Measurements from ENCODE around the gene GXYLT1. TPM values are rescaled to one million over a fixed set of nuclear protein-coding genes. Genes with fewer than 3 reads are reported as not detected.

Gene GXYLT1
- polyA plus RNA-seq, 1 of the 3 experiments (the other 2 are of a cell fraction): 5.0 TPM

- Histone ChIP-seq H3K27me3 (ENCODE audit: insufficient read depth) (no peaks in the 10 kb centered on the region), H3K4me1 (ENCODE audit: control insufficient read depth in 1 of 2, insufficient read depth in 2 of 2, low read depth in 1 of 2, low read length in 1 of 2) (peaks cover 8 to 19% of the 10 kb centered on the region in 2 experiments; a peak in 3 of 4 replicates), H3K9me3 (no peaks in the 10 kb centered on the region), H4K20me1 (ENCODE audit: insufficient read depth) (peaks cover 21% of the 10 kb centered on the region), H3K4me3 (ENCODE audit: low read depth in 2 of 2, low read length in 1 of 2) (no peak overlapping the region), H3K27ac (ENCODE audit: low read depth in 2 of 2, low read length in 1 of 2) (no peak overlapping the region), H3K9me2 (no peaks in the 10 kb centered on the region), H3K79me2 (ENCODE audit: insufficient read depth) (peaks cover 64% of the 10 kb centered on the region), H3K4me2 (no peak overlapping the region), H3F3A (replicated peaks; ENCODE audit: insufficient read depth) (peaks cover 13% of the 10 kb centered on the region), H3K9ac (no peak overlapping the region), H2AFZ (ENCODE audit: low read depth) (no peak overlapping the region), H3K36me3 (replicated peaks in 1 of 2; ENCODE audit: control insufficient read depth in 1 of 2, insufficient read depth in 2 of 2, low read length in 1 of 2) (peaks cover 0 to 7% of the 10 kb centered on the region in 2 experiments)
- TF ChIP-seq FOSL2 (IDR thresholded peaks at IDR 0.05; ENCODE audit: borderline replicate concordance, low read depth): peak; percentile 49; the same call in 1 of the 2 replicates
- no peak for TF ChIP-seq CHD2 (IDR thresholded peaks at IDR 0.05; ENCODE audit: low read length, partially characterized antibody)
- TF ChIP-seq RAD21 (IDR thresholded peaks at IDR 0.05; ENCODE audit: low read length): no peak
- DNase-seq: no peak
- ChIA-PET CTCF (interaction anchor here (0.9 to 5.2 kb wide), 9 partner anchors 9 to 1153 kb away, joined by 3 to 27 read pairs (median 7); no protein-coding TSS in a partner anchor), POLR2A (no interaction called here)
- WGBS (ENCODE audit: low lambda C conversion rate): 80% methylated on average over 3 of the region's 3 CpGs
Measured at GRCh38 chr12:42128327-42128726, 16.3 kb downstream of the GXYLT1 start.

GRCh38 chr12:42126963-42127362 lies 17.7 kb downstream of the GXYLT1 start:
- 90% methylated on average over 1 of the region's 1 CpG for WGBS (ENCODE audit: low lambda C conversion rate)
- no peak overlapping the region for H3K4me3 ChIP-seq (ENCODE audit: low read depth in 2 of 2, low read length in 1 of 2)
- no peak for DNase-seq
- ChIA-PET POLR2A (no interaction called here), CTCF (interaction anchor here (1.5 to 5.2 kb wide), 2 partner anchors 205 to 245 kb away, joined by 6 to 27 read pairs; no protein-coding TSS in a partner anchor)
- peaks cover 21% of the 10 kb centered on the region for H4K20me1 ChIP-seq (ENCODE audit: insufficient read depth)
- peaks cover 62% of the 10 kb centered on the region for H3K79me2 ChIP-seq (ENCODE audit: insufficient read depth)
- H3K9me3 ChIP-seq: no peaks in the 10 kb centered on the region
- no peak for TF ChIP-seq MEF2A (IDR thresholded peaks at IDR 0.05; ENCODE audit: borderline replicate concordance, low read depth)
- TF ChIP-seq YY1 (IDR thresholded peaks at IDR 0.05; ENCODE audit: low read depth): no peak
- TF ChIP-seq EP300 (IDR thresholded peaks at IDR 0.05; ENCODE audit: borderline replicate concordance in 1 of 2, low read depth in 1 of 2, low read length in 1 of 2): no peak
- no peak for TF ChIP-seq RAD21 (IDR thresholded peaks at IDR 0.05; ENCODE audit: low read length)
- TF ChIP-seq REST (IDR thresholded peaks at IDR 0.05; ENCODE audit: low read depth, low read length): no peak
- TF ChIP-seq ZBTB33 (IDR thresholded peaks at IDR 0.05; ENCODE audit: borderline replicate concordance, low read depth): no peak
- no peak for TF ChIP-seq FOXJ3 (CRISPR knock-in tag; IDR thresholded peaks at IDR 0.05)
- TF ChIP-seq TEAD4 (IDR thresholded peaks at IDR 0.05; ENCODE audit: borderline replicate concordance, insufficient read depth): no peak
- no peak for TF ChIP-seq SMC3 (IDR thresholded peaks at IDR 0.05; ENCODE audit: low read depth, low read length)
- TF ChIP-seq POLR2AphosphoS5 (IDR thresholded peaks at IDR 0.05; ENCODE audit: low read depth, low read length): no peak
- TF ChIP-seq FOXM1 (IDR thresholded peaks at IDR 0.05; ENCODE audit: low read depth): no peak
- no peak for TF ChIP-seq TAF1 (IDR thresholded peaks at IDR 0.05; ENCODE audit: borderline replicate concordance, low read depth, low read length)
- TF ChIP-seq NRF1 (IDR thresholded peaks at IDR 0.05; ENCODE audit: low read depth, low read length): no peak
- TF ChIP-seq USF1 (IDR thresholded peaks at IDR 0.05; ENCODE audit: borderline replicate concordance, low read depth): no peak
- TF ChIP-seq EZH2phosphoT487 (IDR thresholded peaks at IDR 0.05; ENCODE audit: borderline replicate concordance, low read depth): no peak
- no peak for TF ChIP-seq USF2 (IDR thresholded peaks at IDR 0.05; ENCODE audit: borderline replicate concordance, low read depth, low read length)
- TF ChIP-seq NFIC (IDR thresholded peaks at IDR 0.05; ENCODE audit: borderline replicate concordance): no peak
- no peak overlapping the region for H2AFZ ChIP-seq (ENCODE audit: low read depth)
- no peak overlapping the region for H3K4me2 ChIP-seq
- H3K9ac ChIP-seq: no peak overlapping the region
- H3F3A ChIP-seq (replicated peaks; ENCODE audit: insufficient read depth): peaks cover 13% of the 10 kb centered on the region
- peaks cover 8 to 19% of the 10 kb centered on the region in 2 experiments; a peak in 3 of 4 replicates for H3K4me1 ChIP-seq (ENCODE audit: control insufficient read depth in 1 of 2, insufficient read depth in 2 of 2, low read depth in 1 of 2, low read length in 1 of 2)
- H3K27ac ChIP-seq (ENCODE audit: low read depth in 2 of 2, low read length in 1 of 2): no peak overlapping the region
- peaks cover 0 to 7% of the 10 kb centered on the region in 2 experiments for H3K36me3 ChIP-seq (replicated peaks in 1 of 2; ENCODE audit: control insufficient read depth in 1 of 2, insufficient read depth in 2 of 2, low read length in 1 of 2)
- no peaks in the 10 kb centered on the region for H3K9me2 ChIP-seq
- no peaks in the 10 kb centered on the region for H3K27me3 ChIP-seq (ENCODE audit: insufficient read depth)
